Psoas muscle (tissue), 8 donors: ENCODE results near the gene C22orf31. TPM values are rescaled to one million over a fixed set of nuclear protein-coding genes. Genes with fewer than 3 reads are reported as not detected.
A peak's percentile ranks its signal among the peaks of the same experiment; 100 is the strongest.

Source experiments
- ATAC-seq, 4 donors: fragments of 200-7000 bp; cut with Tn5 transposase; one replicate each; pipeline ENCODE4 v1.9.1; 2020; ENCODE audit warnings: moderate library complexity in 3 of 4, mild to moderate bottlenecking in 2 of 4
- DNase-seq, 2 donors: peaks; one replicate each; pipeline ENCODE4 v3.0.0-alpha.2; 2020
- H3K27ac ChIP-seq: fragments of 200-600 bp; one replicate; pipeline ENCODE4 v1.8.0; 2022
- H3K27me3 ChIP-seq, 3 donors: fragments of 200-600 bp in 1 of 3; one replicate each; pipeline versions ENCODE4 v1.6.1 to v1.8.0; 2013 to 2022; ENCODE audit warnings: low read length in 2 of 3, mild to moderate bottlenecking in 2 of 3, moderate library complexity in 1 of 3; ENCODE audit not compliant: insufficient read depth in 3 of 3
- H3K36me3 ChIP-seq, 2 donors: fragments of 200-600 bp in 1 of 2; one replicate each; pipeline versions ENCODE4 v1.6.1 to v1.8.0; 2013 to 2022; ENCODE audit warnings: low read depth in 1 of 2, mild to moderate bottlenecking in 1 of 2, moderate library complexity in 1 of 2; ENCODE audit not compliant: insufficient read depth in 1 of 2
- H3K4me1 ChIP-seq: fragments of 200-600 bp; one replicate; pipeline ENCODE4 v1.8.0; 2022
- H3K4me3 ChIP-seq: fragments of 200-600 bp; one replicate; pipeline ENCODE4 v1.8.0; 2022; ENCODE audit warnings: mild to moderate bottlenecking
- H3K9me3 ChIP-seq: fragments of 200-600 bp; one replicate; pipeline ENCODE4 v1.8.0; 2022
- CTCF ChIP-seq: fragments of 200-600 bp; IDR thresholded peaks from one replicate; pipeline ENCODE4 v1.8.0; 2022; ENCODE audit warnings: antibody characterized with exemption
- WGBS, 3 donors: extraction: QIAGEN DNeasy Blood & Tissue Kit; methylation state at CpG; one replicate each; pipeline versions ENCODE4 v1.1.6 to v1.1.7; 2013; 5-methylcytosine and 5-hydroxymethylcytosine counted together
- intact Hi-C, 2 donors: fragments of 100-400 bp; cut with DNase I; formaldehyde crosslinking; loops; one replicate each; pipeline versions ENCODE4 v1.11.0 to v1.14.2; 2022
- polyA plus RNA-seq, 3 donors: library from polyadenylated mRNA; stranded (reverse); fragments of 200-250 nt; gene quantifications; one replicate each; pipeline ENCODE4 v1.2.3, GENCODE V29; 2013
- total RNA-seq, 4 donors: library from RNA; stranded (reverse); fragmentation: NEBNext Ultra II Directional in 2 of 4; extraction: Animal tissue kit (Norgen Biotek cat#: 25700) in 2 of 4; gene quantifications; one replicate each; pipeline versions ENCODE4 v1.2.1 to v1.2.4, GENCODE V29; 2021 to 2023
- donor health status: healthy with polysubstance abuse.
- donor health status: DM: no; HTN: no; CAD: no; lungs with moderate emphysema.
- donor health status: Bipolar disorder and iron deficiency.
- donor health status: healthy.
- donor health status: DM: yes; HTN: yes; CAD: no.
- donor health status: DM: no; HTN: no; CAD: no.
- donor health status: DM: no; HTN: no; CAD: no.
- donor health status: DM: yes; HTN: yes; CAD: no.

The C22orf31 gene
- total and polyA plus RNA-seq, 7 donors, result not detected

- no peak for TF ChIP-seq CTCF
- no peak overlapping the region for H3K4me3 ChIP-seq
- H3K27me3 ChIP-seq, result no peaks in the 10 kb centered on the region
- peaks cover 0 to 60% of the 10 kb centered on the region in 2 donors for H3K36me3 ChIP-seq
- no peaks in the 10 kb centered on the region for H3K4me1 ChIP-seq
- no peaks in the 10 kb centered on the region for H3K9me3 ChIP-seq
- 84 to 92% (median 84%) methylated on average over 38 of the region's 38 CpGs for WGBS, 3 donors
- no peak for DNase-seq
- ATAC-seq, result no peak
- no peak overlapping the region for H3K27ac ChIP-seq
- intact Hi-C loops, result no loop called here
Measured at GRCh38 chr22:29049655-29050263, 11.9 kb downstream of the C22orf31 start.

- no peaks in the 10 kb centered on the region for H3K9me3 ChIP-seq
- no peak for TF ChIP-seq CTCF
- 91 to 95% (median 93%) methylated on average over 29 to 31 of the region's 31 CpGs for WGBS, 3 donors
- intact Hi-C loops, result no loop called here
- DNase-seq, result no peak
- no peak overlapping the region for H3K4me3 ChIP-seq
- H3K27ac ChIP-seq, result no peak overlapping the region
- ATAC-seq, result no peak
- H3K27me3 ChIP-seq, result no peaks in the 10 kb centered on the region
- H3K36me3 ChIP-seq, result peaks cover 0 to 66% of the 10 kb centered on the region in 2 donors
- H3K4me1 ChIP-seq, result no peaks in the 10 kb centered on the region
Measured at GRCh38 chr22:29048822-29049654, 12.6 kb downstream of the C22orf31 start.

GRCh38 chr22:29044657-29045176 lies 16.9 kb downstream of the C22orf31 start:
- H3K9me3 ChIP-seq, result no peaks in the 10 kb centered on the region
- TF ChIP-seq CTCF, result no peak
- WGBS, 3 donors, result 67 to 80% (median 69%) methylated on average over 13 of the region's 13 CpGs
- no peak overlapping the region for H3K4me3 ChIP-seq
- H3K27me3 ChIP-seq, result no peaks in the 10 kb centered on the region
- intact Hi-C loops, result no loop called here
- peak overlapping the region; percentile 37 for H3K27ac ChIP-seq
- ATAC-seq, result peak in 3 of 4 donors; percentile 30 to 37 (median 34)
- peak in 1 of 2 donors; percentile 69 for DNase-seq
- peaks cover 11% of the 10 kb centered on the region for H3K4me1 ChIP-seq
- peaks cover 0 to 63% of the 10 kb centered on the region in 2 donors for H3K36me3 ChIP-seq

- intact Hi-C loops, result no loop called here
- no peak for ATAC-seq
- H3K27me3 ChIP-seq, result no peaks in the 10 kb centered on the region
- H3K36me3 ChIP-seq, result peaks cover 0 to 56% of the 10 kb centered on the region in 2 donors
- no peak for DNase-seq
- TF ChIP-seq CTCF, result no peak
- H3K4me1 ChIP-seq, result peaks cover 11% of the 10 kb centered on the region
- no peaks in the 10 kb centered on the region for H3K9me3 ChIP-seq
- H3K27ac ChIP-seq, result peak overlapping the region; percentile 37
- WGBS, 3 donors, result 78 to 89% (median 82%) methylated on average over 7 of the region's 7 CpGs
- H3K4me3 ChIP-seq, result no peak overlapping the region
Measured at GRCh38 chr22:29043906-29044575, 17.6 kb downstream of the C22orf31 start.
